Measurements from ENCODE around the gene SPOCK1. TPM values are rescaled to one million over a fixed set of nuclear protein-coding genes. Genes with fewer than 3 reads are reported as not detected.

The SPOCK1 gene
- total and polyA plus RNA-seq, 2 of the 4 experiments (the other 2 are of a cell fraction), result 5.0 to 20.3 TPM

DNA sequence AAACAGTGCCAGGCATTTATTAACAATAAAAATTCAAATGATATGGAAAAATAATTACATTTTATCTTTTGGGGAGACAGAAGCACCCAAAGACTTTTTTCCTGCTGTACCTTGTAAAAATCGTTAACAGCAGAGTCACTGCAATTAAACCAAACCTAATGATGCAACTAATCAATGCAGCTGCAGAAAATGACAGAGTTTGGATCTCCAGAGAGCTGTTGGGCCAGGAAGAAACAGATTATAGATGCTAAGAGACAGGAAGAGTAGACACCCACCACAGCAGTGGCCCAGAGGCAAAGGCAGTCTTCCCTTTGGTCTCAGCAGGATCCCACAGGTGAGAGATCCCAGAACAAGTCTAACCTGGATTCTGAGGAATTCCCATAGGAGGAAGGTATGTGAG lies 53.0 kb downstream of the SPOCK1 start:
- Histone ChIP-seq H2BK20ac (ENCODE audit: low read depth, low read length) (no peak overlapping the region), H3K4me3 (ENCODE audit: insufficient read depth, low read depth, low read length) (no peak overlapping the region), H3K9me1 (ENCODE audit: insufficient read depth, low read length) (no peaks in the 10 kb centered on the region), H3K9me3 (ENCODE audit: control insufficient read depth, insufficient read depth, low read length) (peaks cover 4% of the 10 kb centered on the region; the same call in 1 of the 2 replicates), H3K9ac (ENCODE audit: low read depth, low read length) (no peak overlapping the region), H2BK120ac (ENCODE audit: low read depth, low read length) (no peak overlapping the region), H3K18ac (ENCODE audit: low read depth, low read length) (no peak overlapping the region), H2AK9ac (replicated peaks; ENCODE audit: low read depth, low read length, poor library complexity) (no peak overlapping the region), H2AFZ (replicated peaks; ENCODE audit: low read length, poor library complexity) (no peak overlapping the region), H4K5ac (ENCODE audit: low read depth, low read length) (no peak overlapping the region), H4K91ac (ENCODE audit: insufficient read depth, low read depth, low read length) (no peak overlapping the region), H2BK15ac (ENCODE audit: low read depth, low read length) (no peak overlapping the region), H4K8ac (ENCODE audit: low read depth in 2 of 2, low read length in 2 of 2) (no peak overlapping the region), H2BK5ac (ENCODE audit: low read depth, low read length, poor library complexity, severe bottlenecking) (no peak overlapping the region), H3K4me2 (ENCODE audit: low read depth, low read length) (no peak overlapping the region), H3K4ac (ENCODE audit: low read depth, low read length) (no peak overlapping the region), H2AK5ac (ENCODE audit: low read depth, low read length) (no peak overlapping the region), H4K20me1 (ENCODE audit: insufficient read depth, low read length) (no peaks in the 10 kb centered on the region), H3K27me3 (ENCODE audit: control insufficient read depth, insufficient read depth, low read length) (no peaks in the 10 kb centered on the region), H3K79me1 (ENCODE audit: low read depth in 1 of 2, low read length in 2 of 2) (no peaks in the 10 kb centered on the region), H3K56ac (ENCODE audit: extremely low read depth, insufficient read depth, low read length) (no peak overlapping the region), H3K4me1 (ENCODE audit: control insufficient read depth, insufficient read depth, low read length) (no peaks in the 10 kb centered on the region), H3K23ac (ENCODE audit: low read depth, low read length) (no peak overlapping the region), H3K27ac (ENCODE audit: insufficient read depth, low read length) (no peak overlapping the region), H3K14ac (replicated peaks; ENCODE audit: low read depth, low read length) (no peak overlapping the region), H3K36me3 (ENCODE audit: control insufficient read depth, insufficient read depth, low read length) (no peaks in the 10 kb centered on the region)
- ChIA-PET POLR2A (ENCODE audit: unreplicated experiment) (no interaction called here), CTCF (no interaction called here)
- in situ Hi-C loops (cut with MboI; ENCODE audit: low sequenced_read_pairs), result no loop called here
- no peak for TF ChIP-seq RCOR1 (IDR thresholded peaks at IDR 0.05; ENCODE audit: insufficient replicate concordance, low read length)
- TF ChIP-seq, protein P1, sequence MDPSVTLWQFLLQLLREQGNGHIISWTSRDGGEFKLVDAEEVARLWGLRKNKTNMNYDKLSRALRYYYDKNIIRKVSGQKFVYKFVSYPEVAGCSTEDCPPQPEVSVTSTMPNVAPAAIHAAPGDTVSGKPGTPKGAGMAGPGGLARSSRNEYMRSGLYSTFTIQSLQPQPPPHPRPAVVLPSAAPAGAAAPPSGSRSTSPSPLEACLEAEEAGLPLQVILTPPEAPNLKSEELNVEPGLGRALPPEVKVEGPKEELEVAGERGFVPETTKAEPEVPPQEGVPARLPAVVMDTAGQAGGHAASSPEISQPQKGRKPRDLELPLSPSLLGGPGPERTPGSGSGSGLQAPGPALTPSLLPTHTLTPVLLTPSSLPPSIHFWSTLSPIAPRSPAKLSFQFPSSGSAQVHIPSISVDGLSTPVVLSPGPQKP (IDR thresholded peaks at IDR 0.05; ENCODE audit: borderline replicate concordance, low read depth, low read length), result no peak
- TF ChIP-seq, protein P2, sequence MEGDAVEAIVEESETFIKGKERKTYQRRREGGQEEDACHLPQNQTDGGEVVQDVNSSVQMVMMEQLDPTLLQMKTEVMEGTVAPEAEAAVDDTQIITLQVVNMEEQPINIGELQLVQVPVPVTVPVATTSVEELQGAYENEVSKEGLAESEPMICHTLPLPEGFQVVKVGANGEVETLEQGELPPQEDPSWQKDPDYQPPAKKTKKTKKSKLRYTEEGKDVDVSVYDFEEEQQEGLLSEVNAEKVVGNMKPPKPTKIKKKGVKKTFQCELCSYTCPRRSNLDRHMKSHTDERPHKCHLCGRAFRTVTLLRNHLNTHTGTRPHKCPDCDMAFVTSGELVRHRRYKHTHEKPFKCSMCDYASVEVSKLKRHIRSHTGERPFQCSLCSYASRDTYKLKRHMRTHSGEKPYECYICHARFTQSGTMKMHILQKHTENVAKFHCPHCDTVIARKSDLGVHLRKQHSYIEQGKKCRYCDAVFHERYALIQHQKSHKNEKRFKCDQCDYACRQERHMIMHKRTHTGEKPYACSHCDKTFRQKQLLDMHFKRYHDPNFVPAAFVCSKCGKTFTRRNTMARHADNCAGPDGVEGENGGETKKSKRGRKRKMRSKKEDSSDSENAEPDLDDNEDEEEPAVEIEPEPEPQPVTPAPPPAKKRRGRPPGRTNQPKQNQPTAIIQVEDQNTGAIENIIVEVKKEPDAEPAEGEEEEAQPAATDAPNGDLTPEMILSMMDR (conservative IDR thresholded peaks at IDR 0.05; ENCODE audit: low read depth, low read length), result no peak
- TF ChIP-seq MAZ (IDR thresholded peaks at IDR 0.05; ENCODE audit: borderline replicate concordance, low read depth, low read length), result no peak
- TF ChIP-seq RFX5 (IDR thresholded peaks at IDR 0.05; ENCODE audit: low read depth, low read length), result no peak
- no peak for TF ChIP-seq SMC3 (IDR thresholded peaks at IDR 0.05; ENCODE audit: low read depth, low read length)
- no peak for TF ChIP-seq FOS (IDR thresholded peaks at IDR 0.05; ENCODE audit: low read depth, low read length)
- no peak for TF ChIP-seq CHD1 (IDR thresholded peaks at IDR 0.05; ENCODE audit: low read depth, low read length)
- ATAC-seq (ENCODE audit: low read depth) (no peak), DNase-seq (no peak)
- intact Hi-C loops (cut with micrococcal nuclease), result no loop called here
- WGBS, 2 experiments (ENCODE audit: extremely low coverage in 2 of 2, insufficient read length in 1 of 2), result no CpG with 5 or more reads among the region's 1 CpG
- BruUV-seq (replicated peaks), result no TSS peak
- dilution Hi-C loops (cut with HindIII; ENCODE audit: low sequenced_read_pairs, unreplicated experiment), result no loop called here

Data from IMR-90 (cell line).